ENCODE results near the gene MCM5.

The MCM5 gene

DNA sequence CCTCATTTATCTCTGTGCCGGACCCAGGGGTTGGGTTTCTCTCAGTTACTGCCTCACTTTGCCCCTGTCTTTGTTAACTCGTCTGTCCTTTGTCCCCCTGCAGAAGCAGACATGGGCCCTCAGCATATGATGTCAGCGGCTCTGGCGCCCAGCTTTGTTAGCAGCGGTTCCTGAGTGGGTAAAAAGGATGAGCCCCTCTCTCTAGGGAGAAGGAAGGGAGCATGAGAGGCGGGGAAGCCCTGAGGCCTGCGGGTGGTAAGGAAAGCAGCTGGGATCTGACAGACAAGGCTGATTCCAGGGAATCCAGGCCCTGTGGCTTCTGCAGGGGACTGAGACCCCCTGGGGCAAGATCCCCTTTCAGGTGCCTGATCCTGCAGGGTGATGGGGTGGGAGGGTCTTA, 51.7 kb downstream of the MCM5 start:
- TF ChIP-seq FOXP2 (optimal IDR thresholded peaks at IDR 0.05; ENCODE audit: control extremely low read depth, extremely low read length, insufficient read depth): no peak
- no peak for TF ChIP-seq POLR2AphosphoS5 (IDR thresholded peaks at IDR 0.05; ENCODE audit: borderline replicate concordance, low read depth, low read length)
- no peak for TF ChIP-seq EZH2 (IDR thresholded peaks at IDR 0.05)
- DNase-seq (ENCODE audit: low read depth, low spot score): no peak
- no peak overlapping the region for H3K4me3 ChIP-seq
- no peak overlapping the region for H3K9ac ChIP-seq (ENCODE audit: insufficient read length)
- no peaks in the 10 kb centered on the region for H3K9me3 ChIP-seq (ENCODE audit: low read depth, low read length)
- H3K36me3 ChIP-seq (ENCODE audit: insufficient read depth, low read length): no peaks in the 10 kb centered on the region
- no peak overlapping the region for H3K27ac ChIP-seq

DNA sequence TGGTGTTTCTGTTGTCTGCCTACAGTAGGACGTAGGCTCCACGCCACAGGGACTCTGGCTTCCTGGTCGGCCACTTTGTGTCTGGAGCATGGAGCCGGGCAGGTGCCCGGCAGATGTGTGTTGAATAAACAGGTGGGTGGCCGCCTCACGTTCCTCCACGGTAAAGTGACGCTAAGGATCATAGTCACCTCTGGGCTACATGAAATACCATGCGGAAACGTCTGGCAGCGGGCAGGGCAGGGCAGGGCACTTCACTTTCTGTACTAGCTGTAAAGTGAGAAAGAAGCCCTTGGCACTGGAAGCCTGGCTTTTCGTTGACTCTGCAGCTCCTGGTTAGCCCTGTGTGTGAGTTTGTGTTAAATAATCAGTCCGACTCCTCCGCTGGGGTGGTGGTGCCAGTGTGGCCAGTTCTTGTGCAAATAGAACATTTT, 52.4 kb downstream of the MCM5 start:
- Histone ChIP-seq H3K9ac (ENCODE audit: insufficient read length) (no peak overlapping the region), H3K4me3 (no peak overlapping the region), H3K36me3 (ENCODE audit: insufficient read depth, low read length) (no peaks in the 10 kb centered on the region), H3K27ac (no peak overlapping the region), H3K9me3 (ENCODE audit: low read depth, low read length) (no peaks in the 10 kb centered on the region)
- DNase-seq (ENCODE audit: low read depth, low spot score): no peak
- no peak for TF ChIP-seq POLR2AphosphoS5 (IDR thresholded peaks at IDR 0.05; ENCODE audit: borderline replicate concordance, low read depth, low read length)
- TF ChIP-seq FOXP2 (optimal IDR thresholded peaks at IDR 0.05; ENCODE audit: control extremely low read depth, extremely low read length, insufficient read depth): no peak
- no peak for TF ChIP-seq EZH2 (IDR thresholded peaks at IDR 0.05)

DNA sequence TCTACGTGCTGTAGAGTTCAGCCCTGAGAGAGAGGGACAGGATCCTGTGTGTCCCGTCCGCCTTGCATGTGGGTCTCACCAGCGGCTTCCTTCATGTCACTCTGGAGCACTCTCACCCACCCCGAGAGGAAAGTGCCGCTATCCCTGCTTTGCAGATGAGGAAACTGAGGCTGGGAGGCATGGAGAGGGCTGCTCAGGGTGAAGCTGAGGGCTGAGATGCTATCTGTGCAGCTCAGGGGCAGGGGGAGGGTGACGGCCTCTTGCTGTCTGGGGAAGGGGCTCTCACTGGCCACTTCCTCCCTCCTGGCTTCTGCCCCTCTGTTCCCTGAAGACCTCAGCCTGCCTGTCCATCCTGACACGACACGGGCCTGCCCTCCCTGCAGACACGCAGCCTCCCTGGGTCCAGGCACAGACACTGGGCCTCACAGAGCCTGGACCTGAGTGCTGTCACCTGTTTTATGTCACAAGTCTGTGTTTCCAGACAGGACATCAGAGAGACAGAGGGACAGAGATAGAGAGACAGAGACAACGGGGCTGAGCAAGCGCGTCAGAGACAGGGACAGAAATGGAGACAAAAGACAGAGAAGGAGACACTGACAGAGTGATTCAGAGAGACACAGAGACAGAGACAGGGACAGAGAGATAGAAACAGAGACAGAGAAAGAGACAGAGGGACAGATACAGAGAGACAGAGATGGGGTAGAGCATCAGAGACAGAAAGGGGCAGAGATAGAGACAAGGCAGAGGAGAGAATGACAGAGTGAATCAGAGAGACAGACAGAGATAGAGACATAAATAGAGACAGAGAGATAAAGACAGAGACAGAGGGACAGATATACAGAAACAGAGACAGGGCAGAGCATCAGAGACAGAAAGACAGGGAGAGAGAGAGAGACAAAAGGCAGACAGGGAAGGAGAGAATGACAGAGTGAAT, 53.1 kb downstream of the MCM5 start:
- H3K9me3 ChIP-seq (ENCODE audit: low read depth, low read length): no peaks in the 10 kb centered on the region
- no peak overlapping the region for H3K9ac ChIP-seq (ENCODE audit: insufficient read length)
- H3K36me3 ChIP-seq (ENCODE audit: insufficient read depth, low read length): no peaks in the 10 kb centered on the region
- no peak overlapping the region for H3K4me3 ChIP-seq
- DNase-seq (ENCODE audit: low read depth, low spot score): no peak
- no peak overlapping the region for H3K27ac ChIP-seq
- TF ChIP-seq EZH2 (IDR thresholded peaks at IDR 0.05) (no peak), FOXP2 (optimal IDR thresholded peaks at IDR 0.05; ENCODE audit: control extremely low read depth, extremely low read length, insufficient read depth) (no peak), POLR2AphosphoS5 (IDR thresholded peaks at IDR 0.05; ENCODE audit: borderline replicate concordance, low read depth, low read length) (no peak)

DNA sequence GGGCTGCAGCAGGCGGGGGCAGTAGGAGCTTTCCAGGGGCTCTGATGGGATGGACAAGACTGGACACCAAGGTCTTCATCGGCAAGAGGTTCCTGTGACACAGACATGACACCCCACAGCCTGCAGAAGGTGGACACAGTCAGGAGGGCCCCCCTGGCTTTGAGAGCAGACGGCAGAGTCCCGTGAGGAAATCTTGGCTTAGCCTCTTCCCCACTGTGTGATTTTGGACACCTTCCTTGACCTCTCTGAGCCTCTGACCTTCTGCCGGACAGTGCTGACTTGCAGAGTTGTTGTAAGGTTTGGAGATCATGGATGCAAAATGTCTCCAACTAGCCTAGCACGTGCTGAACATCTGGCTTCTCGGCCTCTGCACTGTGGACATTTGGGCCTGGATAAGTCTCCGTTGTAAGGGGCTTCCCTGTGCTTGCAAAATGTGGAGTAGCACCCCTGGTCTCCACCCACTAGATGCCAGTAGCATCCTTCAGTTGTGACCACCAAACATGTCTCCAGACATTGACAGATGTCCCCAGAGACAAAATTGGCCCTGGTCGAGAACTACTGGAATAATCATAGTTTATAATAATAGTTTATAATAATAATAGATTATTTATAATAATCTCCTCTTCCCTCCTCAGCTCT, 54.6 kb downstream of the MCM5 start:
- no peak overlapping the region for H3K27ac ChIP-seq
- no peak for DNase-seq (ENCODE audit: low read depth, low spot score)
- TF ChIP-seq POLR2AphosphoS5 (IDR thresholded peaks at IDR 0.05; ENCODE audit: borderline replicate concordance, low read depth, low read length): no peak
- TF ChIP-seq FOXP2 (optimal IDR thresholded peaks at IDR 0.05; ENCODE audit: control extremely low read depth, extremely low read length, insufficient read depth): no peak
- TF ChIP-seq EZH2 (IDR thresholded peaks at IDR 0.05): no peak

DNA sequence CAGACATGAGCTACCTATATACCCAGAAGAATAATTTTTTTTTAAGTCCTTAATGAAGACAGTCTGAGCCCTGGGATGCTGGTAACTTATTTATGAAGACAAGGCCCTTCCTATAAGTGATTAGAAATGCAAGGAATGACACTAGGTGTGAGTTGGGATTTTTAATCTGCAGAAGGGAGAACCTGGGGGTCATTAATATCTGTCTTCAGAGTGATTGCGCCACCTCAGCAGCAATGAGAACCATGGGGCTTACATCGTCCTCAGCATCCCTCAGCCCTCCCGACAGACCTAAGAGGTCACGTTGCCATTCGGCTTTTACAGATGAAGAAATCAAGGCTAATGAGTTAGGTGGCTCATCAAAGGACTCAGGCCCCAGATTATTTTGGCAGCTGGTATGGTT, 55.6 kb downstream of the MCM5 start:
- H3K4me3 ChIP-seq: no peak overlapping the region
- no peaks in the 10 kb centered on the region for H3K36me3 ChIP-seq (ENCODE audit: insufficient read depth, low read length)
- H3K9ac ChIP-seq (ENCODE audit: insufficient read length): no peak overlapping the region
- H3K27ac ChIP-seq: no peak overlapping the region
- H3K9me3 ChIP-seq (ENCODE audit: low read depth, low read length): no peaks in the 10 kb centered on the region
- TF ChIP-seq EZH2 (IDR thresholded peaks at IDR 0.05) (no peak), FOXP2 (optimal IDR thresholded peaks at IDR 0.05; ENCODE audit: control extremely low read depth, extremely low read length, insufficient read depth) (no peak), POLR2AphosphoS5 (IDR thresholded peaks at IDR 0.05; ENCODE audit: borderline replicate concordance, low read depth, low read length) (no peak)
- no peak for DNase-seq (ENCODE audit: low read depth, low spot score)

More for the DNA sequence above, 54.6 kb downstream of the MCM5 start:
- Histone ChIP-seq H3K9me3 (ENCODE audit: low read depth, low read length) (no peaks in the 10 kb centered on the region), H3K4me3 (no peak overlapping the region), H3K9ac (ENCODE audit: insufficient read length) (no peak overlapping the region), H3K36me3 (ENCODE audit: insufficient read depth, low read length) (no peaks in the 10 kb centered on the region)

DNA sequence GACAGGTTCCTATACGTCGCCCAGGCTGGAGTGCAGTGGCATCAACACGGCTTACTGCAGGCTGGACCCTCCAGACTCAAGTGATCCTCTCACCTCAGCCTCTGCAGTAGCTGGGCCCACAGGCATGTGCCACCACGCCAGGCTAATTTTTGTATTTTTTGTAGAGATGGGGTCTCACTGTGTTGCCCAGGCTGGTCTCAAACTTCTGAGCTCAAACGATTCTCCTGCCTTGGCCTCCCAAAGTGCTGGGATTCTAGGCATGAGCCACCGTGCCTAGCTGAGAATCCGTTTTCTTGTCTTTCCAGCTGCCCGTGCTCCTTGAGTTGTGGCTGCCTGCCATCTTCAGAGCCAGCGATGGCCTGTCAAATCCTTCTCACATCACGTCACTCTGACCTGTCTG, 56.8 kb downstream of the MCM5 start:
- no peak for TF ChIP-seq FOXP2 (optimal IDR thresholded peaks at IDR 0.05; ENCODE audit: control extremely low read depth, extremely low read length, insufficient read depth)
- TF ChIP-seq EZH2 (IDR thresholded peaks at IDR 0.05): no peak
- no peak for TF ChIP-seq POLR2AphosphoS5 (IDR thresholded peaks at IDR 0.05; ENCODE audit: borderline replicate concordance, low read depth, low read length)
- H3K9ac ChIP-seq (ENCODE audit: insufficient read length): no peak overlapping the region
- no peak overlapping the region for H3K27ac ChIP-seq
- no peak for DNase-seq (ENCODE audit: low read depth, low spot score)
- H3K4me3 ChIP-seq: no peak overlapping the region
- H3K36me3 ChIP-seq (ENCODE audit: insufficient read depth, low read length): no peaks in the 10 kb centered on the region
- H3K9me3 ChIP-seq (ENCODE audit: low read depth, low read length): no peaks in the 10 kb centered on the region

DNA sequence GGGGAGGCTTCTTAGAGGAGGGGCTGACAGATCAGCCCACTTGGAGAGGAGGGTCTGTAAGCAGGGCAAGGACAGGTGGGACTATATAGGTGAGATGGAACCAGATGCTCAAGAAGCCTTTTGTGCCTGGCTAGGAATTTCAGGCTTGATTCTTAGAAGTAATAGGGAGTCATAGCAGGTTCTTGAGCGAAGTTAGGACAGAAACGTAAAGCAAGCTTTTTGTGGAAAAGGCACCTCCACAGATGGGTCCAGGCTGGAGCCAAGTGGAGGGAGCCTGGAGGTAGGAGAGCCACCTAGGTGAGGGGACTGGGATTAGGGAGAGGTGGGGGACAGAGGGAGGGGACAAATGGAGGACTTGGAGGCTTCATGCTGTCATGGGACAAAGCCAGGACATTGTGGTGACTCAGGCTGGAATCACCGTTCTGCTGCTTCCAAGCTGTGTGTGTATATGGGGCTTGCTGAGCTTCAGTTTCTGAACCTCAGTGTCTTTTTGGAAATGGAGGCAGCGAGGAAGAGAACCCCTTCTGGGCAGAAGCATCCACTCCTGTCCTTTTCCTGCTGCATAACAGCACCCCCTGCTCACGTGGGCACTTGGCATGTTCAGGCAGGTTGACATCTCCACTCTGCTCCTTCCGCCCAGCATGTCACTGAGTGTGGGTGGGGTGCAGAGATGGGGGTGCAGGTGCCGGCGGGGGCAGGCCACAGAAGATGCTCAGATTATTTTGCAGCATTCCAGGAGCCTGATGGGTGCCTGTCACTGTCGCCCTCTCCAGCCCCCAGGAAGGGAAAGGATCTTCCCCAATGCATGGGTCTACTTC, 58.0 kb downstream of the MCM5 start:
- Histone ChIP-seq H3K36me3 (ENCODE audit: insufficient read depth, low read length) (no peaks in the 10 kb centered on the region), H3K4me3 (no peak overlapping the region), H3K9me3 (ENCODE audit: low read depth, low read length) (no peaks in the 10 kb centered on the region), H3K9ac (ENCODE audit: insufficient read length) (no peak overlapping the region), H3K27ac (no peak overlapping the region)
- TF ChIP-seq POLR2AphosphoS5 (IDR thresholded peaks at IDR 0.05; ENCODE audit: borderline replicate concordance, low read depth, low read length) (no peak), EZH2 (IDR thresholded peaks at IDR 0.05) (no peak), FOXP2 (optimal IDR thresholded peaks at IDR 0.05; ENCODE audit: control extremely low read depth, extremely low read length, insufficient read depth) (no peak)
- DNase-seq (ENCODE audit: low read depth, low spot score): no peak
